Right lobe of liver (tissue), 4 donors: ENCODE data around the gene KCNQ5.

Experiments
- POLR2A ChIP-seq: fragments of 450-650 bp; IDR thresholded peaks from one replicate; pipeline ENCODE4 v1.6.1; 2017; ENCODE audit warnings: antibody characterized with exemption, mild to moderate bottlenecking
- TF ChIP-seq, protein P1 (sequence below), 4 donors: fragments of 200-600 bp in 3 of 4; fragments of 450-650 bp in 1 of 4; IDR thresholded peaks; one replicate each; pipeline versions ENCODE4 v1.5.1 to v1.8.0; 2016 to 2022; ENCODE audit warnings: antibody characterized with exemption in 4 of 4, mild to moderate bottlenecking in 2 of 4
- donor health status: DM: no; HTN: no; CAD: no.
- donor health status: DM: no; HTN: no; CAD: no.
- donor health status: DM: no; HTN: yes; CAD: no.

DNA sequence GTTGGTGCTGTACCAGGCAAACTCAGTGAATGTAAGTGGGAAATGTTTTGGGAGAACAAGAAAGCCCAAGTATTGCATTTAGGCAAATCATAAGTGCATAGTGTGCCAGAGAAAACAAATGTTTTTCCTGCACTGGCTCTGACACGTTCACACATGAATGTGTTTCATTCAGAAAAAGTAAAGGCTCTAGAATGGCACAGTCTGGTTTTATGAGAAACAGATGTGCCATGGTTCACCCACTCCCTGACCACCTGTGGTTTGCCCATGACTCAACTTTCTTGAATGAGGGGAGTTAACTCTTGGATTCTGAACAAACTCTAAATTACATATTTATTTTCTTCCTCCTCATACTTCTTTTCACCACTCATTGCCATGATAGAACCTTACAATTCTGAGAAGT is 126.9 kb downstream of the KCNQ5 start:
- TF ChIP-seq, protein P1, sequence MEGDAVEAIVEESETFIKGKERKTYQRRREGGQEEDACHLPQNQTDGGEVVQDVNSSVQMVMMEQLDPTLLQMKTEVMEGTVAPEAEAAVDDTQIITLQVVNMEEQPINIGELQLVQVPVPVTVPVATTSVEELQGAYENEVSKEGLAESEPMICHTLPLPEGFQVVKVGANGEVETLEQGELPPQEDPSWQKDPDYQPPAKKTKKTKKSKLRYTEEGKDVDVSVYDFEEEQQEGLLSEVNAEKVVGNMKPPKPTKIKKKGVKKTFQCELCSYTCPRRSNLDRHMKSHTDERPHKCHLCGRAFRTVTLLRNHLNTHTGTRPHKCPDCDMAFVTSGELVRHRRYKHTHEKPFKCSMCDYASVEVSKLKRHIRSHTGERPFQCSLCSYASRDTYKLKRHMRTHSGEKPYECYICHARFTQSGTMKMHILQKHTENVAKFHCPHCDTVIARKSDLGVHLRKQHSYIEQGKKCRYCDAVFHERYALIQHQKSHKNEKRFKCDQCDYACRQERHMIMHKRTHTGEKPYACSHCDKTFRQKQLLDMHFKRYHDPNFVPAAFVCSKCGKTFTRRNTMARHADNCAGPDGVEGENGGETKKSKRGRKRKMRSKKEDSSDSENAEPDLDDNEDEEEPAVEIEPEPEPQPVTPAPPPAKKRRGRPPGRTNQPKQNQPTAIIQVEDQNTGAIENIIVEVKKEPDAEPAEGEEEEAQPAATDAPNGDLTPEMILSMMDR (IDR thresholded peaks at IDR 0.05) = no peak
- no peak for TF ChIP-seq POLR2A
